Measurements from ENCODE around the gene CCDC157.

- TF ChIP-seq POLR2AphosphoS5 (IDR thresholded peaks at IDR 0.05; ENCODE audit: low read depth, low read length) (peak; percentile 22; the same call in 1 of the 2 replicates), TAF1 (IDR thresholded peaks at IDR 0.05; ENCODE audit: borderline replicate concordance, insufficient read depth, low read length) (peak; percentile 16; the same call in 1 of the 2 replicates)
- TF ChIP-seq, protein P1, sequence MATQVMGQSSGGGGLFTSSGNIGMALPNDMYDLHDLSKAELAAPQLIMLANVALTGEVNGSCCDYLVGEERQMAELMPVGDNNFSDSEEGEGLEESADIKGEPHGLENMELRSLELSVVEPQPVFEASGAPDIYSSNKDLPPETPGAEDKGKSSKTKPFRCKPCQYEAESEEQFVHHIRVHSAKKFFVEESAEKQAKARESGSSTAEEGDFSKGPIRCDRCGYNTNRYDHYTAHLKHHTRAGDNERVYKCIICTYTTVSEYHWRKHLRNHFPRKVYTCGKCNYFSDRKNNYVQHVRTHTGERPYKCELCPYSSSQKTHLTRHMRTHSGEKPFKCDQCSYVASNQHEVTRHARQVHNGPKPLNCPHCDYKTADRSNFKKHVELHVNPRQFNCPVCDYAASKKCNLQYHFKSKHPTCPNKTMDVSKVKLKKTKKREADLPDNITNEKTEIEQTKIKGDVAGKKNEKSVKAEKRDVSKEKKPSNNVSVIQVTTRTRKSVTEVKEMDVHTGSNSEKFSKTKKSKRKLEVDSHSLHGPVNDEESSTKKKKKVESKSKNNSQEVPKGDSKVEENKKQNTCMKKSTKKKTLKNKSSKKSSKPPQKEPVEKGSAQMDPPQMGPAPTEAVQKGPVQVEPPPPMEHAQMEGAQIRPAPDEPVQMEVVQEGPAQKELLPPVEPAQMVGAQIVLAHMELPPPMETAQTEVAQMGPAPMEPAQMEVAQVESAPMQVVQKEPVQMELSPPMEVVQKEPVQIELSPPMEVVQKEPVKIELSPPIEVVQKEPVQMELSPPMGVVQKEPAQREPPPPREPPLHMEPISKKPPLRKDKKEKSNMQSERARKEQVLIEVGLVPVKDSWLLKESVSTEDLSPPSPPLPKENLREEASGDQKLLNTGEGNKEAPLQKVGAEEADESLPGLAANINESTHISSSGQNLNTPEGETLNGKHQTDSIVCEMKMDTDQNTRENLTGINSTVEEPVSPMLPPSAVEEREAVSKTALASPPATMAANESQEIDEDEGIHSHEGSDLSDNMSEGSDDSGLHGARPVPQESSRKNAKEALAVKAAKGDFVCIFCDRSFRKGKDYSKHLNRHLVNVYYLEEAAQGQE (IDR thresholded peaks at IDR 0.05; ENCODE audit: insufficient read depth in 1 of 2, low read depth in 2 of 2, low read length in 2 of 2), result no peak
Observed at GRCh38 chr22:30386960-30387827, 30.4 kb downstream of the CCDC157 start, which contains the start of gene RNF215.

Measured in PFSK-1 (cell line).